MM.1S (cell line): ENCODE data around the gene INTS13.

ENCODE experiments used
- EZH2phosphoT487 ChIP-seq: fragments of 300-600 bp; sonication (generic); IDR thresholded peaks from 2 replicates; pipeline ENCODE4 v1.6.1; 2018; ENCODE audit warnings: antibody characterized with exemption, low read length
- TF ChIP-seq, protein P1 (sequence below): fragments of 300-600 bp; sonication (generic); IDR thresholded peaks from 2 replicates; pipeline ENCODE4 v1.5.1; 2016; ENCODE audit warnings: antibody characterized with exemption, low read length, mixed read lengths

DNA sequence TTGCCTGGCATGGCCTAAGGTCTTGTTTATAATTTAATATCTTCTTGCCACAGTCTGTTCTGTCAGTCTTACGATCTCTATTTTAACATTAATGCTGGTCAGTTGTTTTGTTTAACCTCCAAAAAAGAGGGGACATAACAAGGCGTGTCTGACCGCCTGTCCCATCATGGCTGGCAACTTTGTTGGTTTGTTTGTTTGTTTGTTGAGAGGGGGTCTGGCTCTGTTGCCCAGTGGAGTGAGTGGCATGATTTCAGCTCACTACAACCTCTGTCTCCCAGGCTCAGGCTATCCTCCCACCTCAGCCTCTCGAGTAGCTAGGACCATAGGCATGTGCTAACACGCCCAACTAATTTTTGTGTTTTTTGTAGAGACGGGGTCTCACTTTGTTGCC is 68.7 kb downstream of the INTS13 start:
- TF ChIP-seq, protein P1, sequence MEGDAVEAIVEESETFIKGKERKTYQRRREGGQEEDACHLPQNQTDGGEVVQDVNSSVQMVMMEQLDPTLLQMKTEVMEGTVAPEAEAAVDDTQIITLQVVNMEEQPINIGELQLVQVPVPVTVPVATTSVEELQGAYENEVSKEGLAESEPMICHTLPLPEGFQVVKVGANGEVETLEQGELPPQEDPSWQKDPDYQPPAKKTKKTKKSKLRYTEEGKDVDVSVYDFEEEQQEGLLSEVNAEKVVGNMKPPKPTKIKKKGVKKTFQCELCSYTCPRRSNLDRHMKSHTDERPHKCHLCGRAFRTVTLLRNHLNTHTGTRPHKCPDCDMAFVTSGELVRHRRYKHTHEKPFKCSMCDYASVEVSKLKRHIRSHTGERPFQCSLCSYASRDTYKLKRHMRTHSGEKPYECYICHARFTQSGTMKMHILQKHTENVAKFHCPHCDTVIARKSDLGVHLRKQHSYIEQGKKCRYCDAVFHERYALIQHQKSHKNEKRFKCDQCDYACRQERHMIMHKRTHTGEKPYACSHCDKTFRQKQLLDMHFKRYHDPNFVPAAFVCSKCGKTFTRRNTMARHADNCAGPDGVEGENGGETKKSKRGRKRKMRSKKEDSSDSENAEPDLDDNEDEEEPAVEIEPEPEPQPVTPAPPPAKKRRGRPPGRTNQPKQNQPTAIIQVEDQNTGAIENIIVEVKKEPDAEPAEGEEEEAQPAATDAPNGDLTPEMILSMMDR = no peak
- TF ChIP-seq EZH2phosphoT487 = no peak
